Skeletal muscle tissue (tissue), 4 donors: ENCODE results near the gene SLC39A3. TPM values are rescaled to one million over a fixed set of nuclear protein-coding genes. Genes with fewer than 3 reads are reported as not detected.

ENCODE experiments used
- H3K27ac ChIP-seq: one replicate; pipeline ENCODE4 v1.7.0; 2013; ENCODE audit warnings: mild to moderate bottlenecking, low read depth, low read length, inconsistent platforms
- H3K27me3 ChIP-seq, 3 donors: one replicate each; pipeline ENCODE4 v1.7.0; 2013; ENCODE audit warnings: low read length in 3 of 3; ENCODE audit not compliant: control insufficient read depth in 3 of 3, insufficient read depth in 3 of 3
- H3K36me3 ChIP-seq, 3 donors: one replicate each; pipeline ENCODE4 v1.7.0; 2013; ENCODE audit warnings: low read length in 3 of 3; ENCODE audit not compliant: control insufficient read depth in 3 of 3, insufficient read depth in 3 of 3
- H3K4me1 ChIP-seq, 3 donors: one replicate each; pipeline ENCODE4 v1.7.0; 2013; ENCODE audit warnings: low read length in 3 of 3, mild to moderate bottlenecking in 3 of 3; ENCODE audit not compliant: control insufficient read depth in 3 of 3, insufficient read depth in 3 of 3
- H3K4me3 ChIP-seq, 3 donors: one replicate each; pipeline ENCODE4 v1.7.0; 2013; ENCODE audit warnings: low read length in 3 of 3
- H3K9ac ChIP-seq, 3 donors: one replicate each; pipeline ENCODE4 v1.7.0; 2013; ENCODE audit warnings: low read length in 3 of 3, mild to moderate bottlenecking in 3 of 3, moderate library complexity in 2 of 3, low read depth in 1 of 3
- H3K9me3 ChIP-seq, 3 donors: one replicate each; pipeline ENCODE4 v1.7.0; 2013; ENCODE audit warnings: low read length in 3 of 3; ENCODE audit not compliant: control insufficient read depth in 3 of 3
- total RNA-seq: library from RNA; depleted of rRNA; stranded (reverse); fragments of >200 nt; gene quantifications from one replicate; pipeline ENCODE4 v1.2.3, GENCODE V29; 2014
- donor health status: Osteomylitis.

Gene SLC39A3
- total RNA-seq, 1 donor from 2014 or later, result 8.4 TPM

DNA sequence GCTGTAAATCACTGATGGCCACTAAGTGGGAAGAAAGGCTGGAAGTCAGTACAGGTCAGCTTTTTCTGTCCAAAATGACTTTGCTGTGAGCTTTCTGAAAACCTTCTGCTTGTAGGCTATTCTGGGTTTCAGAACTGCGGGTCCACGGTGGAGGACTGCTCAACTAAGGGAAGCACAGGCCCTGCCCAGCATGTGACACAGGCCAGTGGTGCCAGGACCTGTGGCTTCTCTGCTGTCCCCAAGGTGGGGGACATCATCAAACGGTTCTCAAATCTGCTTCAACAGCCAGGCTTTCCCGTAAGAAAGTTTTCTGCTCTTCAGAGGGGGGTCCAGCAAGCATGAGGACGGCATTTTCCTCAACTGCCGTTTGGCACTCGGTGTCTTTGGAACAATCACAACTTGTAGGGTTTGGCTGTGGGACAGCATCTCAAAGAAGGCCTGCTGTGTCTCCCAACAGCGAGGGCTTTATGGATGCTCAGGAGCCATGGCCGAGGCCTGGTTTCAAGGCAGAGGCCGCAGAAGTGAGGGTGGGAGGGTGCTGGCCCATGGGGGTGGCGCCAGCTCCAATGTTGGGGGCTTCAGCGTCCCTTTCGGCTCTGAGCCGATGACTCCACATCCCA is 39.4 kb upstream of the SLC39A3 start:
- Histone ChIP-seq H3K9me3 (no peaks in the 10 kb centered on the region), H3K4me3 (peak overlapping the region in 1 of 3 donors; percentile 13), H3K27me3 (no peaks in the 10 kb centered on the region), H3K9ac (peak overlapping the region; percentile 8 to 69 (median 12)), H3K4me1 (peaks cover 63 to 70% (median 70%) of the 10 kb centered on the region in 3 donors), H3K27ac (peak overlapping the region; percentile 7), H3K36me3 (no peaks in the 10 kb centered on the region)

GRCh38 chr19:2777952-2778683 is 38.3 kb upstream of the SLC39A3 start:
- peak overlapping the region in 1 of 3 donors; percentile 69 for H3K9ac ChIP-seq
- no peak overlapping the region for H3K27ac ChIP-seq
- H3K36me3 ChIP-seq, result no peaks in the 10 kb centered on the region
- no peaks in the 10 kb centered on the region for H3K9me3 ChIP-seq
- no peak overlapping the region for H3K4me3 ChIP-seq
- peaks cover 59 to 67% (median 66%) of the 10 kb centered on the region in 3 donors for H3K4me1 ChIP-seq
- H3K27me3 ChIP-seq, result no peaks in the 10 kb centered on the region

GRCh38 chr19:2775556-2776430 is 36.0 kb upstream of the SLC39A3 start:
- H3K27ac ChIP-seq, result peak overlapping the region; percentile 86
- H3K4me1 ChIP-seq, result peaks cover 56 to 68% (median 65%) of the 10 kb centered on the region in 3 donors
- H3K9ac ChIP-seq, result peak overlapping the region; percentile 65 to 74 (median 68)
- H3K36me3 ChIP-seq, result no peaks in the 10 kb centered on the region
- H3K27me3 ChIP-seq, result no peaks in the 10 kb centered on the region
- no peaks in the 10 kb centered on the region for H3K9me3 ChIP-seq
- peak overlapping the region; percentile 32 to 62 (median 58) for H3K4me3 ChIP-seq

GRCh38 chr19:2774953-2775555 is 35.2 kb upstream of the SLC39A3 start:
- no peaks in the 10 kb centered on the region for H3K27me3 ChIP-seq
- peak overlapping the region; percentile 18 to 62 (median 32) for H3K4me3 ChIP-seq
- no peaks in the 10 kb centered on the region for H3K9me3 ChIP-seq
- peak overlapping the region; percentile 86 for H3K27ac ChIP-seq
- peaks cover 56 to 68% (median 65%) of the 10 kb centered on the region in 3 donors for H3K4me1 ChIP-seq
- H3K36me3 ChIP-seq, result no peaks in the 10 kb centered on the region
- H3K9ac ChIP-seq, result peak overlapping the region; percentile 65 to 74 (median 68)

- H3K9ac ChIP-seq, result peak overlapping the region in 2 of 3 donors; percentile 45 to 50
- H3K36me3 ChIP-seq, result no peaks in the 10 kb centered on the region
- H3K4me1 ChIP-seq, result peaks cover 59 to 72% (median 65%) of the 10 kb centered on the region in 3 donors
- no peaks in the 10 kb centered on the region for H3K27me3 ChIP-seq
- H3K27ac ChIP-seq, result peak overlapping the region; percentile 86
- H3K9me3 ChIP-seq, result no peaks in the 10 kb centered on the region
- peak overlapping the region in 1 of 3 donors; percentile 41 for H3K4me3 ChIP-seq
Observed at GRCh38 chr19:2774083-2774679, 34.4 kb upstream of the SLC39A3 start.

DNA sequence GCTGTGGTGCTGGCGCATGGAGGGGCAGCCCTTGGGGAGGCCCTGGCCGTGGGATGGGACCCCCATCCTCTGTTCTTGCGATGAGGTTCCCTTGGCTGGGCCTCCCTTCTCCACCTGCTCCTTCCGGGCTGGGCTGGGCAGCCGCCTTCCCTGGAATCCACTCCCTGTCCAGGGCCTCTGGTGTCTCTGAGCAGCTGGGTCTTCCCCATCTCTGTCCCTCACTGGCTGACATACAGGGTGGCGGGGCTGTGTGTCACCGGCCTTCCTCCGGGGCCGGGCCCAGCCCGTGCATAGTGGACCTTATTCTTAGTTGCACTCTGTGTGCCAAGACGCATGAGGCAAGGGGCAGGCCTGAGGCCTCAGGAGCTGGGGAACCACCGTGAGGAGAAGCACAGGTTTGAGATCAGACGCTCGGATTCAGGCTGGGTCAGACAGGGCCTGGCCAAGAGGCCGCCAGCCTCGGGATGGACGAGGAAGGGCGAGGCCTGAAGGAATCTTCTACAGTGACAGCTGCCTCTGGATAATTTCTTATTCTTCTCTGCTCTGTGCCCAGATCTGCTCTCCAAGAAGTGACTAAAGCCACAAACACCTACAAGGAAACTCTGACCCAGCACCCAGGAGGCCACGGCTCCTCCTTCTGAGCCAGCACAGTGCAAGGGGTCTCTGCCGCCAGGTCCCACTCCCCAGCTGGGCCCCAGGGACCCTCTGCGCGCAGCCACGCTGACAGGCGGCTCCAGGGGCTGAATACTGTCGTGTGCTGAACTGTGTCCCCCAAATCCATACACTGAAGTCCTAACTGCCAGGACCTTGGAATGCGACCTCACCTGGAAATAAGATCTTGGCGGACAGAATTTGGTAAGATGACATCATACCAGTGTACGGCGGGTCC is 32.2 kb upstream of the SLC39A3 start:
- Histone ChIP-seq H3K36me3 (peaks cover 7 to 13% (median 10%) of the 10 kb centered on the region in 3 donors), H3K9ac (peak overlapping the region; percentile 56 to 77 (median 59)), H3K9me3 (no peaks in the 10 kb centered on the region), H3K4me3 (peak overlapping the region in 2 of 3 donors; percentile 27 to 35), H3K27ac (peak overlapping the region; percentile 86), H3K27me3 (no peaks in the 10 kb centered on the region), H3K4me1 (peaks cover 51 to 60% (median 59%) of the 10 kb centered on the region in 3 donors)

- Histone ChIP-seq H3K27ac (peak overlapping the region; percentile 86), H3K36me3 (peaks cover 15 to 24% (median 21%) of the 10 kb centered on the region in 3 donors), H3K9me3 (no peaks in the 10 kb centered on the region), H3K9ac (peak overlapping the region; percentile 32 to 57 (median 51)), H3K4me3 (peak overlapping the region in 2 of 3 donors; percentile 21 to 45), H3K27me3 (no peaks in the 10 kb centered on the region), H3K4me1 (peaks cover 41 to 50% (median 48%) of the 10 kb centered on the region in 3 donors)
Observed at GRCh38 chr19:2770055-2771013, 30.5 kb upstream of the SLC39A3 start.

- Histone ChIP-seq H3K27me3 (no peaks in the 10 kb centered on the region), H3K36me3 (peaks cover 20 to 27% (median 26%) of the 10 kb centered on the region in 3 donors), H3K9me3 (no peaks in the 10 kb centered on the region), H3K4me1 (peaks cover 30 to 38% (median 38%) of the 10 kb centered on the region in 3 donors), H3K27ac (no peak overlapping the region), H3K4me3 (no peak overlapping the region), H3K9ac (peak overlapping the region in 1 of 3 donors; percentile 54)
Observed at GRCh38 chr19:2769218-2769617, 29.4 kb upstream of the SLC39A3 start.
